Colonic mucosa (tissue), 4 donors: Measurements from ENCODE around the gene ATP2B3. TPM values are rescaled to one million over a fixed set of nuclear protein-coding genes. Genes with fewer than 3 reads are reported as not detected.

Source experiments
- DNase-seq: peaks from one replicate; pipeline ENCODE4 v3.0.0-alpha.2; 2020
- H3K27ac ChIP-seq: fragments of 200-600 bp; one replicate; pipeline ENCODE4 v1.8.0; 2021
- H3K27me3 ChIP-seq: fragments of 200-600 bp; one replicate; pipeline ENCODE4 v1.8.0; 2021
- H3K36me3 ChIP-seq: fragments of 200-600 bp; one replicate; pipeline ENCODE4 v1.8.0; 2021
- H3K4me1 ChIP-seq: fragments of 200-600 bp; one replicate; pipeline ENCODE4 v1.8.0; 2021; ENCODE audit warnings: mild to moderate bottlenecking
- H3K4me3 ChIP-seq: fragments of 200-600 bp; one replicate; pipeline ENCODE4 v1.8.0; 2021
- H3K9ac ChIP-seq, 2 donors: one replicate each; pipeline ENCODE4 v1.7.0; 2013; ENCODE audit warnings: control low read depth in 2 of 2, low read depth in 2 of 2, low read length in 2 of 2
- H3K9me3 ChIP-seq: fragments of 200-600 bp; one replicate; pipeline ENCODE4 v1.8.0; 2021
- CTCF ChIP-seq: fragments of 200-600 bp; IDR thresholded peaks from one replicate; pipeline ENCODE4 v1.8.0; 2022; ENCODE audit warnings: antibody characterized with exemption, mild to moderate bottlenecking
- intact Hi-C: fragments of 100-400 bp; cut with DNase I; formaldehyde crosslinking; loops from one replicate; pipeline ENCODE4 v1.14.1; 2022
- total RNA-seq, 2 donors: library from RNA; stranded (reverse); fragmentation: NEBNext Ultra II Directional in 1 of 2; extraction: Animal tissue kit (Norgen Biotek cat#: 25700) in 1 of 2; gene quantifications; one replicate each; pipeline ENCODE4 v1.2.1, GENCODE V29; 2021
- donor health status: healthy.
- donor health status: DM: no; HTN: no; CAD: no.
- donor health status: DM: no; HTN: no; CAD: no.

The ATP2B3 gene
- total RNA-seq, 2 donors from 2014 or later: 0.24 TPM; not detected in 1

- H3K4me1 ChIP-seq: no peaks in the 10 kb centered on the region
- no peak overlapping the region for H3K4me3 ChIP-seq
- no peak for TF ChIP-seq CTCF
- no peaks in the 10 kb centered on the region for H3K36me3 ChIP-seq
- peaks cover 6% of the 10 kb centered on the region for H3K27me3 ChIP-seq
- no peak overlapping the region for H3K27ac ChIP-seq
- no peak overlapping the region for H3K9ac ChIP-seq
- DNase-seq: no peak
- H3K9me3 ChIP-seq: no peaks in the 10 kb centered on the region
- intact Hi-C loops: no loop called here
Measured at GRCh38 chrX:153520287-153520917, 3.0 kb downstream of the ATP2B3 start.

GRCh38 chrX:153521034-153521433 is 3.6 kb downstream of the ATP2B3 start:
- H3K27me3 ChIP-seq: peaks cover 6% of the 10 kb centered on the region
- H3K36me3 ChIP-seq: no peaks in the 10 kb centered on the region
- intact Hi-C loops: no loop called here
- H3K4me1 ChIP-seq: no peaks in the 10 kb centered on the region
- H3K9me3 ChIP-seq: no peaks in the 10 kb centered on the region
- no peak overlapping the region for H3K4me3 ChIP-seq
- H3K27ac ChIP-seq: no peak overlapping the region
- H3K9ac ChIP-seq: no peak overlapping the region
- no peak for DNase-seq
- TF ChIP-seq CTCF: no peak

- no peak for DNase-seq
- intact Hi-C loops: no loop called here
- Histone ChIP-seq H3K4me3 (no peak overlapping the region), H3K27ac (no peak overlapping the region), H3K4me1 (no peaks in the 10 kb centered on the region), H3K9me3 (no peaks in the 10 kb centered on the region), H3K9ac (no peak overlapping the region), H3K27me3 (peaks cover under 1% of the 10 kb centered on the region), H3K36me3 (no peaks in the 10 kb centered on the region)
- TF ChIP-seq CTCF: no peak
Measured at GRCh38 chrX:153522259-153522658, 4.8 kb downstream of the ATP2B3 start.

GRCh38 chrX:153523269-153523668 is 5.8 kb downstream of the ATP2B3 start:
- no peak for TF ChIP-seq CTCF
- no peaks in the 10 kb centered on the region for H3K4me1 ChIP-seq
- intact Hi-C loops: no loop called here
- no peak overlapping the region for H3K27ac ChIP-seq
- H3K27me3 ChIP-seq: no peaks in the 10 kb centered on the region
- H3K9me3 ChIP-seq: no peaks in the 10 kb centered on the region
- DNase-seq: no peak
- H3K36me3 ChIP-seq: no peaks in the 10 kb centered on the region
- H3K9ac ChIP-seq: no peak overlapping the region
- no peak overlapping the region for H3K4me3 ChIP-seq

- intact Hi-C loops: no loop called here
- Histone ChIP-seq H3K4me3 (no peak overlapping the region), H3K9me3 (no peaks in the 10 kb centered on the region), H3K36me3 (no peaks in the 10 kb centered on the region), H3K27ac (no peak overlapping the region), H3K4me1 (no peaks in the 10 kb centered on the region), H3K9ac (no peak overlapping the region), H3K27me3 (no peaks in the 10 kb centered on the region)
- no peak for TF ChIP-seq CTCF
- DNase-seq: no peak
Measured at GRCh38 chrX:153524234-153524633, 6.8 kb downstream of the ATP2B3 start.
